GM12892 (cell line): ENCODE data around the gene STPG3.
"Not testable (repeated sequence)": the region's sequence is repeated elsewhere in the genome, so short reads cannot be mapped to it uniquely, and the experiment has no call there.

Experiments used
- DNase-seq: peaks from one replicate; pipeline ENCODE4 v3.0.0; 2011; ENCODE audit not compliant: insufficient read length
- FAIRE-seq: peaks from 2 replicates; lab custom pipeline; 2011; peaks lifted over from hg19 to GRCh38; lab: Jason Lieb, UNC
- POLR2A ChIP-seq: IDR thresholded peaks from 2 replicates; pipeline ENCODE4 v1.6.1; 2011; ENCODE audit warnings: low read depth, low read length, control low read depth
- POLR2AphosphoS5 ChIP-seq: IDR thresholded peaks from 2 replicates; pipeline ENCODE4 v1.6.1; 2011; ENCODE audit warnings: low read depth, low read length, control low read depth
- TAF1 ChIP-seq: IDR thresholded peaks from 2 replicates; pipeline ENCODE4 v1.6.1; 2011; ENCODE audit warnings: low read depth, mild to moderate bottlenecking, control low read depth, low read length, borderline replicate concordance

The STPG3 gene

DNA sequence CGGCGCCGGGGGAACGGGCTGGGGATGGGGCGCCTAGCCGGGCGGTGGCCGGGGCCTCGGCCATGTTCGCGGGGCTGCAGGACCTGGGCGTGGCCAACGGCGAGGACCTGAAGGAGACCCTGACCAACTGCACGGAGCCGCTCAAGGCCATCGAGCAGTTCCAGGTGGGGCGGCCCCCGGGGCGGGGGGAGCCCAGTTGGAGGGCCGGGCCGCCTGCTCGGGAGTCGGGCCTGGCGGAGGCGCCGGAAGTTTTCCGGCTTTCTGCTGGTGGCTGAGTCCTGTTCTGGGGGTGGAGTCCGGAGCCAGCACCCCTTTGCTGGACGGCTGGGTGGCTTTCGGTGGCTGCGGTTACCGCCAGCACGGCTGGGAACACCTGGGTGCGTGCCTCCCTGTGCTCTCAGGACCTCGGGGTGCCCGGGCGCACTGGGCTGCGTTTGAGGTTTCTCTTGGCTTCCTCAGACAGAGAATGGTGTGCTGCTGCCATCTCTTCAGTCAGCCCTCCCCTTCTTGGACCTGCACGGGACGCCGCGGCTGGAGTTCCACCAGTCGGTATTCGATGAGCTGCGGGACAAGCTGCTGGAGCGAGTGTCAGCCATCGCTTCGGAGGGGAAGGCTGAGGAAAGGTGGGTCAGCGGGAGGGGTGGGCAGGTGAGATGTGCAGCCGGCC, 4.5 kb downstream of the STPG3 start:
- FAIRE-seq = no peak
- DNase-seq = no peak
- no peak; the same call in 1 of the 2 replicates for TF ChIP-seq POLR2A
- TF ChIP-seq POLR2AphosphoS5 = no peak
- TF ChIP-seq TAF1 = no peak

GRCh38 chr9:137256362-137256761, 5.3 kb downstream of the STPG3 start:
- no peak for FAIRE-seq
- no peak for DNase-seq
- TF ChIP-seq POLR2AphosphoS5 = no peak
- no peak for TF ChIP-seq POLR2A
- TF ChIP-seq TAF1 = no peak

DNA sequence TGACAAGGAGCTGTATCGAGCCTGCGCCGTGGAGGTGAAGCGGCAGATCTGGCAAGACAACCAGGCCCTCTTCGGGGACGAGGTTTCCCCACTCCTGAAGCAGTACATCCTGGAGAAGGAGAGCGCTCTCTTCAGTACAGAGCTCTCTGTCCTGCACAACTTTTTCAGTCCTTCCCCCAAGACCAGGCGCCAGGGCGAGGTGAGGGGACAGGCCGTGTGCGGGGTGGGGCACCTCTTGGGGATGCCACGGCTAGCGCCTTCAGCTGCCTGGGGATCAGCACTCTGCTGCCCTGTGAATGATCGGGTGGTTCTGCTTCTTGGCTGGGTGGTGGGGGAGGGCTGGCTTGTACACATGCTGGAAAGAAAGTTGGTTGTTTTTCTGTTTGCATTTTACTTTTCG, 5.8 kb downstream of the STPG3 start:
- TF ChIP-seq TAF1 (no peak), POLR2AphosphoS5 (no peak), POLR2A (no peak)
- no peak for FAIRE-seq

GRCh38 chr9:137262173-137262908, 11.3 kb downstream of the STPG3 start:
- DNase-seq, FAIRE-seq: not testable (repeated sequence)

More for the DNA sequence above, 5.8 kb downstream of the STPG3 start:
- DNase-seq = no peak

DNA sequence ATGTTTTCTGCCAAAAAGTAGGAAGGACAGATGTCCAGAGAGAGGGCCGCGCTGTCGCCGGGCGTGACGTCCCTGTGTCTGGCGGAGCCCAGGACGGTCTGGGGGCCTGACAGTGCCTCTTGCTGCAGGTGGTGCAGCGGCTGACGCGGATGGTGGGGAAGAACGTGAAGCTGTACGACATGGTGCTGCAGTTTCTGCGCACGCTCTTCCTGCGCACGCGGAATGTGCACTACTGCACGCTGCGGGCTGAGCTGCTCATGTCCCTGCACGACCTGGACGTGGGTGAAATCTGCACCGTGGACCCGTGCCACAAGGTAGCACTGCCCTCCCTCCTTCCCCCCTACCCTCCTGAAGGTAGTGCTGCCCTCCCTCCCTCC, 11.8 kb downstream of the STPG3 start:
- TF ChIP-seq POLR2A (no peak; the same call in 1 of the 2 replicates), TAF1 (no peak), POLR2AphosphoS5 (no peak)
- FAIRE-seq (no peak), DNase-seq (no peak)

DNA sequence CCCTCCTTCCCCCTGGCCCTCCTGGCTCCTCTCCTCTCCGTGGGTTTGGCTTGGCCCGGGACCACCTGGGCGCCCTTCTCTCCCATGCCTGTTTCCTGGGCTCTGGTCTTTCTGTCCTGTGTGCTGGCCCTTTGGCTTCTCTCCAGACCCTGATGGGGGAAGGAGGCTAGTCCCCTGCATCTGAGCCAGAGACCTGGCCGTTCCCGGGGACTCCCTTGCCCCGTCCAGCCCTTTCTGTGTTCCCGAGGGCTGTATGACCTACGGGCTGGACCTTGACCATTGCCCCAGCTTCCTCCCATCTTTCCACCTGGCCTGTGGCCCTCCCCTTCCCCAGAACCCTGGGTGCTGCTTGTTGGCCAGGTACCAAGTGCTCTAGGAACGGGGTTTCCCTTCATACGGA, 12.4 kb downstream of the STPG3 start:
- no peak for TF ChIP-seq POLR2AphosphoS5
- no peak for TF ChIP-seq TAF1
- TF ChIP-seq POLR2A = no peak
- no peak for DNase-seq
- no peak for FAIRE-seq

DNA sequence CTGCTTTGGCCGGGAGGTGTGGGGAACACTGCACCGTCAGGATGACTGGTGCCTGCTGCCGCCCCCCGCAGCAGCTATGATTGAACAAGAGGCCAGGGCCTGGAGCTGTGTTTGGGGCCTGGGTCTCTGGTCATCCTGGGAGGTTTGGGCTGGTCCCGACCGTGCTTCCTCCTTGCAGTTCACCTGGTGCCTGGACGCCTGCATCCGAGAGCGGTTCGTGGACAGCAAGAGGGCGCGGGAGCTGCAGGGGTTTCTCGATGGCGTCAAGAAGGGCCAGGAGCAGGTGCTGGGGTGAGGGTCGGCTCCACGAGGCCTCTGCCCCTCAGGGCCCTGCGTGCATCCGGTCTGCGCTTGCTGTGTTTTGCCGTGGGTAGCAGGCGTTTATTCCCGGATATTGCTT, 13.0 kb downstream of the STPG3 start:
- DNase-seq = no peak
- TF ChIP-seq TAF1 = no peak
- no peak for TF ChIP-seq POLR2AphosphoS5
- TF ChIP-seq POLR2A = no peak
- FAIRE-seq = no peak

DNA sequence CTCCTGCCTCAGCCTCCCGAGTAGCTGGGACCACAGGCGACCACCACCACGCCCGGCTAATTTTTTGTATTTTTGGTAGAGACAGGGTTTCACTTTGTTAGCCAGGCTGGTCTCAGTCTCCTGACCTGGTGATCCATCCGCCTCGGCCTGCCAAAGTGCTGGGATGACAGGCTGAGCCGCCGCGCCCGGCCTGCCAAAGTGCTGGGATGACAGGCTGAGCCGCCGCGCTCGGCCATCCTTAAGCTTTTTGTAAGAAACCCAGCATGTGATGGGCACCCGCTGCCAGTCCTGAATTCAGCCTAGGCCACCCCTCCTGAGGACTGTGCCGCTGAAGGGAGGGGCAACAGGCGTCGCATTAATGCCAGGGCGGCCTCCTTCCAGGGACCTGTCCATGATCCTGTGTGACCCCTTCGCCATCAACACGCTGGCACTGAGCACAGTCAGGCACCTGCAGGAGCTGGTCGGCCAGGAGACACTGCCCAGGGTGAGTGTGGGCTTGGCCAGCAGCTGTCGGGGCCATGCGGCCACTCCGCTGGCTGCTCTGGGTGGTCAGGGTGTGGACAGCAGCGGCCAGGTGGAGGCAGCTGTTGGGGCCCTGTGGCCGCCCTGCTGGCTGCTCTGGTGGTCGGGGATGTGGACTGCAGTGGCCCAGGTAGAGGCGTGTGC, 14.5 kb downstream of the STPG3 start:
- TF ChIP-seq TAF1 (no peak), POLR2A (no peak), POLR2AphosphoS5 (no peak)
- FAIRE-seq (no peak), DNase-seq (no peak)

GRCh38 chr9:137266162-137266527, 15.1 kb downstream of the STPG3 start:
- FAIRE-seq (no peak), DNase-seq (no peak)
- TF ChIP-seq POLR2A = no peak; the same call in 1 of the 2 replicates
- TF ChIP-seq TAF1 = no peak
- TF ChIP-seq POLR2AphosphoS5 = no peak

- FAIRE-seq (no peak), DNase-seq (no peak)
- TF ChIP-seq POLR2AphosphoS5 (no peak), POLR2A (no peak), TAF1 (no peak)
Observed at GRCh38 chr9:137266585-137267453, 15.7 kb downstream of the STPG3 start.

DNA sequence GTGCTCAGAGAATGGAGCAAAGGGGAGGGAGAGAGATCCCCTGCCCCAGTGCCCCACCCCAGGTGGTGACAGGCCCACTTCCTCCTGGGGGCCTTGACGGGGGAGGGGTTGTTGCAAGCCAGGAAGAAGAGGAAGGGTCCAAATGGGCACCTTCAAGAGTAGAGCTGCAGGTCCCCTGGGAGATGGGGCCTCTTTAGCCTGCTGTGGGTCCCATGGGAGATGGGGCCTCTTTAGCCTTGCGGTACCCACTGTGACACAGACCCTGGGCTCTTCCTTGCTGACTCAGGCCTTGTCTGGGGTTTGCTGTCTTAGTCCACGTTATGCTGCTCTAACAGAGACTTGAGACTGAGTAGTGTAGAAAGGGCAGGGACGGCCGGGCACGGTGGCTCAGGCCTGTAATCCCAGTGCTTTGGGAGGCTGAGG, 16.9 kb downstream of the STPG3 start:
- TF ChIP-seq POLR2AphosphoS5 = no peak
- TF ChIP-seq POLR2A = no peak
- FAIRE-seq = no peak
- DNase-seq = no peak
